ENCODE measurements around the gene EXOG.

EXOG gene

GRCh38 chr3:38511546-38511945 is 15.4 kb downstream of the EXOG start:
- H3K27ac ChIP-seq (ENCODE audit: low read depth, low read length): no peak overlapping the region
- H3K4me2 ChIP-seq (ENCODE audit: low read depth, low read length, poor library complexity, severe bottlenecking): no peak overlapping the region
- H3F3A ChIP-seq (ENCODE audit: insufficient read depth): peaks cover 4% of the 10 kb centered on the region; the same call in 1 of the 2 replicates
- no peak overlapping the region for H2AFZ ChIP-seq (ENCODE audit: low read depth, low read length, severe bottlenecking)
- no peaks in the 10 kb centered on the region for H3K79me2 ChIP-seq (ENCODE audit: insufficient read depth, low read length)
- no peak overlapping the region for H3K9ac ChIP-seq (ENCODE audit: low read length)
- no peaks in the 10 kb centered on the region for H3K9me3 ChIP-seq (ENCODE audit: insufficient read depth, low read length)
- H3K9me2 ChIP-seq (replicated peaks; ENCODE audit: insufficient read depth, low read length): no peaks in the 10 kb centered on the region
- peaks cover 56% of the 10 kb centered on the region for H3K36me3 ChIP-seq (ENCODE audit: low read length)
- H3K4me3 ChIP-seq (ENCODE audit: insufficient read depth, low read length, poor library complexity, severe bottlenecking): no peak overlapping the region
- TF ChIP-seq CTCF (IDR thresholded peaks at IDR 0.05; ENCODE audit: insufficient read depth, low read length, poor library complexity, severe bottlenecking) (no peak), EZH2phosphoT487 (conservative IDR thresholded peaks at IDR 0.05; ENCODE audit: low read length) (no peak)
- H3K27me3 ChIP-seq (ENCODE audit: low read length): no peaks in the 10 kb centered on the region
- no peaks in the 10 kb centered on the region for H4K20me1 ChIP-seq (ENCODE audit: low read depth, low read length)

GRCh38 chr3:38515367-38515766 is 19.2 kb downstream of the EXOG start:
- TF ChIP-seq EZH2phosphoT487 (conservative IDR thresholded peaks at IDR 0.05; ENCODE audit: low read length) (no peak), CTCF (IDR thresholded peaks at IDR 0.05; ENCODE audit: insufficient read depth, low read length, poor library complexity, severe bottlenecking) (no peak)
- H3K9me2 ChIP-seq (replicated peaks; ENCODE audit: insufficient read depth, low read length): no peaks in the 10 kb centered on the region
- H3K9me3 ChIP-seq (ENCODE audit: insufficient read depth, low read length): no peaks in the 10 kb centered on the region
- peaks cover 38% of the 10 kb centered on the region for H3K36me3 ChIP-seq (ENCODE audit: low read length)
- no peaks in the 10 kb centered on the region for H3K27me3 ChIP-seq (ENCODE audit: low read length)
- H3F3A ChIP-seq (ENCODE audit: insufficient read depth): no peaks in the 10 kb centered on the region; the same call in 1 of the 2 replicates
- H3K4me3 ChIP-seq (ENCODE audit: insufficient read depth, low read length, poor library complexity, severe bottlenecking): no peak overlapping the region
- H3K9ac ChIP-seq (ENCODE audit: low read length): no peak overlapping the region
- no peaks in the 10 kb centered on the region for H3K79me2 ChIP-seq (ENCODE audit: insufficient read depth, low read length)
- no peak overlapping the region for H3K4me2 ChIP-seq (ENCODE audit: low read depth, low read length, poor library complexity, severe bottlenecking)
- H2AFZ ChIP-seq (ENCODE audit: low read depth, low read length, severe bottlenecking): no peak overlapping the region
- H3K27ac ChIP-seq (ENCODE audit: low read depth, low read length): no peak overlapping the region
- H4K20me1 ChIP-seq (ENCODE audit: low read depth, low read length): no peaks in the 10 kb centered on the region

- Histone ChIP-seq H3K36me3 (ENCODE audit: low read length) (peaks cover 30% of the 10 kb centered on the region), H3K9ac (ENCODE audit: low read length) (no peak overlapping the region), H3K27ac (ENCODE audit: low read depth, low read length) (no peak overlapping the region), H3K4me3 (ENCODE audit: insufficient read depth, low read length, poor library complexity, severe bottlenecking) (no peak overlapping the region), H3K27me3 (ENCODE audit: low read length) (no peaks in the 10 kb centered on the region), H4K20me1 (ENCODE audit: low read depth, low read length) (no peaks in the 10 kb centered on the region), H3K9me3 (ENCODE audit: insufficient read depth, low read length) (no peaks in the 10 kb centered on the region), H3F3A (ENCODE audit: insufficient read depth) (no peaks in the 10 kb centered on the region; the same call in 1 of the 2 replicates), H3K9me2 (replicated peaks; ENCODE audit: insufficient read depth, low read length) (no peaks in the 10 kb centered on the region), H3K4me2 (ENCODE audit: low read depth, low read length, poor library complexity, severe bottlenecking) (no peak overlapping the region), H3K79me2 (ENCODE audit: insufficient read depth, low read length) (no peaks in the 10 kb centered on the region), H2AFZ (ENCODE audit: low read depth, low read length, severe bottlenecking) (no peak overlapping the region)
- TF ChIP-seq CTCF (IDR thresholded peaks at IDR 0.05; ENCODE audit: insufficient read depth, low read length, poor library complexity, severe bottlenecking) (no peak), EZH2phosphoT487 (conservative IDR thresholded peaks at IDR 0.05; ENCODE audit: low read length) (no peak)
These were observed 20.5 kb downstream of the EXOG start for GRCh38 chr3:38516669-38517068.

Measured in SU-DHL-6 (cell line).